GM12872 (cell line): ENCODE results near the gene PCSK4.

ENCODE experiments used
- TF ChIP-seq, protein P1 (sequence below): IDR thresholded peaks from 3 replicates; pipeline ENCODE4 v1.5.1; 2011; ENCODE audit warnings: low read depth, mild to moderate bottlenecking, low read length, moderate library complexity; ENCODE audit not compliant: insufficient read depth

The PCSK4 gene

DNA sequence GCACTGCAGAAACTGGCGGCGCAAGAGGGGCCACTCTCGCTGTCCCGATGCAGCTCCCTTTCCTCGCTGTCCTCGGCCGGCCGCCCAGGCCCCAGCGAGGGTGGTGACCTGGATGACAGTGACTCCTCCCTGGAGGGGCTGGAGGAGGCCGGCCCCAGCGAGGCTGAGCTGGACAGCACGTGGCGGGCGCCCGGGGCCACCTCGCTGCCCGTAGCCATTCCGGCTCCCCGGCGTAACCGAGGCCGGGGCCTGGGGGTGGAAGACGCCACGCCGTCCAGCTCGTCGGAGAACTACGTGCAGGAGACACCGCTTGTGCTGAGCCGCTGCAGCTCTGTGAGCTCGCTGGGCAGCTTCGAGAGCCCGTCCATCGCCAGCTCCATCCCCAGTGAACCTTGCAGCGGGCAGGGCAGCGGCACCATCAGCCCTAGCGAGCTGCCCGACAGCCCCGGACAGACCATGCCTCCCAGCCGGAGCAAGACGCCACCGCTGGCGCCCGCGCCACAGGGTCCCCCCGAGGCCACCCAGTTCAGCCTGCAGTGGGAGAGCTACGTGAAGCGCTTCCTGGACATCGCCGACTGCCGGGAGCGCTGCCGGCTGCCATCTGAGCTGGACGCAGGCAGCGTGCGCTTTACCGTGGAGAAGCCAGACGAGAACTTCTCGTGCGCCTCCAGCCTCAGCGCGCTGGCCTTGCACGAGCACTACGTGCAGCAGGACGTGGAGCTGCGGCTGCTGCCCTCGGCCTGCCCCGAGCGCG lies 23.5 kb downstream of the PCSK4 start:
- TF ChIP-seq, protein P1, sequence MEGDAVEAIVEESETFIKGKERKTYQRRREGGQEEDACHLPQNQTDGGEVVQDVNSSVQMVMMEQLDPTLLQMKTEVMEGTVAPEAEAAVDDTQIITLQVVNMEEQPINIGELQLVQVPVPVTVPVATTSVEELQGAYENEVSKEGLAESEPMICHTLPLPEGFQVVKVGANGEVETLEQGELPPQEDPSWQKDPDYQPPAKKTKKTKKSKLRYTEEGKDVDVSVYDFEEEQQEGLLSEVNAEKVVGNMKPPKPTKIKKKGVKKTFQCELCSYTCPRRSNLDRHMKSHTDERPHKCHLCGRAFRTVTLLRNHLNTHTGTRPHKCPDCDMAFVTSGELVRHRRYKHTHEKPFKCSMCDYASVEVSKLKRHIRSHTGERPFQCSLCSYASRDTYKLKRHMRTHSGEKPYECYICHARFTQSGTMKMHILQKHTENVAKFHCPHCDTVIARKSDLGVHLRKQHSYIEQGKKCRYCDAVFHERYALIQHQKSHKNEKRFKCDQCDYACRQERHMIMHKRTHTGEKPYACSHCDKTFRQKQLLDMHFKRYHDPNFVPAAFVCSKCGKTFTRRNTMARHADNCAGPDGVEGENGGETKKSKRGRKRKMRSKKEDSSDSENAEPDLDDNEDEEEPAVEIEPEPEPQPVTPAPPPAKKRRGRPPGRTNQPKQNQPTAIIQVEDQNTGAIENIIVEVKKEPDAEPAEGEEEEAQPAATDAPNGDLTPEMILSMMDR = no peak

GRCh38 chr19:1466018-1466460 lies 24.1 kb downstream of the PCSK4 start:
- TF ChIP-seq, protein P1 = no peak

DNA sequence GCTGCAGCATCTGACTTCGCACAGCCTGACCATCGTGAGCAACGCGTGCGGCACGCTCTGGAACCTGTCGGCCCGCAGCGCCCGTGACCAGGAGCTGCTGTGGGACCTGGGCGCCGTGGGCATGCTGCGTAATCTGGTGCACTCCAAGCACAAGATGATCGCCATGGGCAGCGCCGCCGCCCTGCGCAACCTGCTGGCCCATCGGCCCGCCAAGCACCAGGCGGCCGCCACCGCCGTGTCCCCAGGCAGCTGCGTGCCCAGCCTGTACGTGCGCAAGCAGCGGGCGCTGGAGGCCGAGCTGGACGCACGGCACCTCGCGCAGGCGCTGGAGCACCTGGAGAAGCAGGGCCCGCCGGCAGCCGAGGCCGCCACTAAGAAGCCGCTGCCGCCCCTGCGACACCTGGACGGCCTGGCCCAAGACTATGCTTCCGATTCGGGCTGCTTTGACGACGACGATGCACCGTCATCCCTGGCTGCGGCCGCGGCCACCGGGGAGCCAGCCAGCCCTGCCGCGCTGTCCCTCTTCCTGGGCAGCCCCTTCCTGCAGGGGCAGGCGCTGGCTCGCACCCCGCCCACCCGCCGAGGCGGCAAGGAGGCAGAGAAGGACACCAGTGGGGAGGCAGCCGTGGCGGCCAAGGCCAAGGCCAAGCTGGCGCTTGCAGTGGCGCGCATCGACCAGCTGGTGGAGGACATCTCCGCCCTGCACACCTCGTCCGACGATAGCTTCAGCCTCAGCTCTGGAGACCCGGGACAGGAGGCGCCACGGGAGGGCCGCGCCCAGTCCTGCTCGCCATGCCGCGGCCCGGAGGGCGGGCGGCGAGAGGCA lies 24.7 kb downstream of the PCSK4 start:
- TF ChIP-seq, protein P1 = peak; percentile 31; the same call in 1 of the 3 replicates

- TF ChIP-seq, protein P1 = no peak
Observed at GRCh38 chr19:1461862-1462261, 28.3 kb downstream of the PCSK4 start.

- TF ChIP-seq, protein P1 = no peak
Observed at GRCh38 chr19:1460033-1460995, 29.8 kb downstream of the PCSK4 start.

- TF ChIP-seq, protein P1 = no peak
Observed at GRCh38 chr19:1459479-1459878, 30.7 kb downstream of the PCSK4 start.

DNA sequence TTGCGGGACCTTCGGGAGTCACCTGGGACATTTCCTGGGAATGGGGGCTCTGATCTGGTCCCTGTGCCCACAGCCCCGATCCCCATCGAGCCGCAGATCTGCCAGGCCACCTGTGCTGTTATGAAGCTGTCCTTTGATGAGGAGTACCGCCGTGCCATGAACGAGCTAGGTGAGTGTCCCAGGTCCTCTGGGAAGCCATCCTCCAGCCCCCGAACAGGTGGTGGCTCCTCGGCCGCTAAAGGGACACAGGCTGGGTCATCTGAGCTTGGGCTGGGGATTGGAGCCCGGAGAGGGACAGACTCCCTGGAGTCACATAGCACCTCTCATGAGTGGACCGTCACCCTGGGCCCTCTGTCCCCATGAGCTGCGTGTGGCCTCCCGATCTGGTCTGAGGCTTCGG lies 32.3 kb downstream of the PCSK4 start:
- TF ChIP-seq, protein P1 = no peak
